NCI-H460 (cell line): ENCODE results near the gene CFAP54. TPM values are rescaled to one million over a fixed set of nuclear protein-coding genes. Genes with fewer than 3 reads are reported as not detected.
"Not testable (repeated sequence)": the region's sequence is repeated elsewhere in the genome, so short reads cannot be mapped to it uniquely, and the experiment has no call there.

Experiments used
- DNase-seq: peaks from one replicate; pipeline ENCODE4 v3.0.0-alpha.2; 2016; ENCODE audit warnings: low read depth; ENCODE audit errors: extremely low read depth
- polyA plus RNA-seq: library from polyadenylated mRNA; depleted of rRNA; stranded (reverse); fragments of >200 nt; gene quantifications from 2 replicates; pipeline ENCODE4 v1.2.3, GENCODE V29; 2014; cell fraction: nucleus; rRNA removed
- total RNA-seq: library from RNA; depleted of rRNA; stranded (reverse); fragments of >200 nt; shearing (Covaris generic); gene quantifications from 2 replicates; pipeline ENCODE4 v1.2.3, GENCODE V29; 2014; rRNA removed

Gene CFAP54
- total RNA-seq: 0.20 and 0.72 TPM in 2 replicates
- 0.01 and 0.21 TPM in 2 replicates for polyA plus RNA-seq

- peak; percentile 93 for DNase-seq
These were observed at the start of gene CFAP54 for GRCh38 chr12:96489392-96490056. Gene CFAP54, plus strand, starts transcription at chr12:96489577. Its CDS starts 33 bp downstream, at chr12:96489610.

DNA sequence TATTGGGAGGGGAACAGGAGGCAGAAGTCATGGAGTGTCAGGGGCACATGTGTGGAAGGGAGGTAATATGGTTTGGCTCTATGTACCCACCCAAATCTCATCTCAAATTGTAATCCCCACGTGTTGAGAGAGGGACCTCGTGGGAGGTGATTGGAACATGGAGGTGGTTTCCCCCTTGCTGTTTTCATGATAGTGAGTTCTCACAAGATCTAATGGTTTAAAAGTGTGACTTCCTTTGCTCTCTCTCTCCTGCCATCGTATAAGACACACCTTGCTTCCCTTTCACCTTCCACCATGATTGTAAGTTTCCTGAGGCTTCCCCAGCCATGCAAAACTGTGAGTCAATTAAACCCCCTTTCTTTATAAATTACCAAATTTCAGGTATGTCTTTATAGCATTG lies 47.6 kb upstream of the CFAP54 start:
- no peak for DNase-seq

- DNase-seq: no peak
These were observed 46.5 kb upstream of the CFAP54 start for GRCh38 chr12:96442906-96443305.

GRCh38 chr12:96444399-96444798 lies 45.0 kb upstream of the CFAP54 start:
- no peak for DNase-seq

GRCh38 chr12:96445691-96446583 lies 43.4 kb upstream of the CFAP54 start:
- peak; percentile 37 for DNase-seq

- DNase-seq: no peak
These were observed 42.1 kb upstream of the CFAP54 start for GRCh38 chr12:96447256-96447655.

- DNase-seq: no peak
These were observed 41.1 kb upstream of the CFAP54 start for GRCh38 chr12:96448300-96448699.

DNA sequence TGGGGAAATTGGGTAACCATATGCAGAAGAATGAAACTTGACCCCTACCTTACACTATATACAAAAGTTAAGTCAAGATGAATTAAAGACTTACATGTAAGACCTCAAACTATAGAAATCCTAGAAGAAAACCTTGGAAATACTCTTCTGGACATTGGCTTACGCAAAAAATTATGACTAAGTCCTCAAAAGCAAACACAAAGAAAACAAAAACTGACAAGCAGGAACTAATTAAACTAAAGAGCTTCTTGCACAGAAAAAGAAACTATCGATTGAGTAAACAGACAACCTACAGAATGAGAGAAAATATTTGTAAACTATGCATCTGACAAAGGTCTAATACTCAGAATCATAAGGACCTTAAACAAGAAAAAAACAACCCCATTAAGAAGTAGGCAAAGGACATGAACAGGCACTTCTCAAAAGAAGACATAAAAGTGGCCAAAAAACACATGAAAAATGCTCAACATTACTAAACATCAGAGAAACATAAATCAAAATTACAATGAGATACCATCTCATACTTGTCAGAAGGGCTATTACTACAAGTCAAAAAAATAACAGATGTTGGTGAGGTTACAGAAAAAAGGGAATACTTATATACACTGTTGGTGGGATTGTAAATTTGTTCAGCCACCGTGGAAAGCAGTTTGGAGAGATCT lies 37.0 kb upstream of the CFAP54 start:
- no peak for DNase-seq

GRCh38 chr12:96454396-96454795 lies 35.0 kb upstream of the CFAP54 start:
- DNase-seq: no peak

- DNase-seq: no peak
These were observed 33.0 kb upstream of the CFAP54 start for GRCh38 chr12:96456265-96456974.

DNA sequence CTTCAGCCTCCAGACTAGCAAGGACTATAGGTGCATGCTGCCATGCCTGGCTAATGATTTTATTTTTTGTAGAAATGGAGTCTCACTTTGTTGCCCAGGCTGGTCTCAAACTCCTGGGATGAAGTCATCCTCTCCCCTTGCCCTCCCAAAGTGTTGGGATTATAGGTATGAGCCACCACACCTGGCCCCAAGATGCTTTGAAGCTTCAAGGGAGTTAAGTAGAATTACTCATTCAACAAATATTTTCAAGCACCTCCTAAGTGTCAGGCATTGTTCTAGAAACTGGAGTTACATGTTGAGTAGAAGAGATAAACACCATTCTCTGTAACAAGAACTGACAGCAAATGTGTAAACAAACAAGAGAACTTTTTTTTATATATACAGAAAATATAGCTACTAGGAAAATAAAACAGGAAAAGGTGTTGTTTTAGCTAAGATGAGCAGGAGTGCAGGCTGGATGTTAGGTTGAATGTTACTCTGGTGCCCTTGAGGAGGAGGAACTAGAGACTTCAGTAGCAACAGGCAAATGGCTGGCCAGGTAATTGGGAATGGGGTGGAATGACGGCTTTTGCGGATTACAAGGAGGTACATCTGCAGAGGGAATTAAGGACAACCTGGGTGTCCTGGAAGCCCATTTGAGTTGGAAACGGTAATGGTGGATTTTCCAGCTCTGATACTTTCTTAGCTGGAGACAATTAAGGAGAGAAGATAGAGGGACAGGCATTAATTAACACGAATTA lies 32.0 kb upstream of the CFAP54 start:
- no peak for DNase-seq

DNA sequence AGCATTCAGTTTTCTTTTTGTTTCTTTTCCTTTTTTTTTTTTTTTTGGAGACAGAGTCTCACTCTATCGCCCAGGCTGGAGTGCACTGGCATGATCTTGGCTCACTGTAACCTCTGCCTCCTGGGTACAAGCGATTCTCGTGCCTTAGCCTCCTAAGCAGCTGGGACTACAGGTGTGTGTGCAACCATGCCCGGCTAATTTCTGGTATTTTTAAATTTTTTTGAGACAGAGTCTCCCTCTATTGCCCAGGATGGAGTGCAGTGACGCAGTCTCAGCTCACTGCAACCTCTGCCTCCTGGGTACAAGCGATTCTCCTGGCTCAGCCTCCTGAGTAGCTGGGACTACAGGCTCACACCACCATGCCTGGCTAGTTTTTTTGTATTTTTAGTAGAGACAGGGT lies 30.1 kb upstream of the CFAP54 start:
- not testable (repeated sequence) for DNase-seq

- no peak for DNase-seq
These were observed 26.7 kb upstream of the CFAP54 start for GRCh38 chr12:96462571-96463280.

GRCh38 chr12:96465896-96466295 lies 23.5 kb upstream of the CFAP54 start:
- no peak for DNase-seq

DNA sequence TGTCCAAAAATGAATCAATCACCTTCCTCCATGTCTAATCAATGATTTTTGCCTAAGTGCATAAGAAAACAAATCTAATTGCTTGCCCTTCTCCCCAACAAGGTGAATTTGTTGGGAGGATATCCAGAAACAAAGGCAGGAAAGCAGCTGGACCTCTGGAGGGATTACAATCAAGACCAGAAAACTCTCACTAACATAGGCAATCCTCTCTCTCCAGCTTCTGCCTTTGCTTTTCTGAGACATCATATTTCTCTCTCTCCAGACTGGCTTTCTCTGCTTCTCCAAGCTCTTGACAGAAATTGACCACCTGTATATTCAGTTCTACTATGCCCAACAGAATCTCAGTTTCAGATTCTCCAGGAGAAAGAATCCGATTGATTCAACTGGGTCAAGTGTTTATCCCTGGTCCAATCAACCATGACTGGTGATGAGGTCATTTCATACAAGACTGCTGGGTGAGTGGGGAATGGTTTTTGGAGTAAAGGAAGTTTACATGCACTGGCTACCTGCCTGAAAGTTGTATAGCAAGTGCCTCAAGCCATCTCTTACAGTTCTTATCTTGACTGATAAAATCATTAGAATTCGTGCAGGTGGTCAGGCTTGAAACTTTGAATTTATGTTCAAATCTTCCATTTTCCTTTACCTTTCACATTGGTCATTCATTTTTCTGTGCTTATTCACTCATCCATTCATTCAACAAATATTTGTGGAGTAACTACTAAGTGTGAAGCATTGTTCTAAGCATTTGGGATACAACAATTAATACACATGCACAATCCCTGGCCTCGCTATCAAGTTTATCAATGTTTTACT lies 22.2 kb upstream of the CFAP54 start:
- DNase-seq: no peak

- DNase-seq: no peak
These were observed 17.9 kb upstream of the CFAP54 start for GRCh38 chr12:96471368-96472050.

DNA sequence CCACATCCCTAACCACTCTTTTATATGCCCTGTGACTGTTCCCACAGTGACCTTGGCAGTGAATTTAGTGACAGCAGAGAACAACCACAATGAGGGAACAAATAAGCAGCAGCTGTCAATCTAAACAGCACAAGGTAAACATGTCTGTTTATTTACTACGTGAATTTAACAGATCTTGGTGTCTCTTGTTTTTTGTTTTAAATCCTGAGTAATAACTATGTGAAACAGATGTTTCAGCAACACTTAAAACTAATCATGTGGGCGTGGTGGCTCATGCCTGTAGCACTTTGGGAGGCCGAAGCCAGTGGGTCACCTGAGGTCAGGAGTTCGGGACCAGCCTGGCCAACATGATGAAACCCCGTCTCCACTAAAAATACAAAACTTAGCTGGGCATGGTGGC lies 17.0 kb upstream of the CFAP54 start:
- DNase-seq: no peak
